Skeletal muscle tissue (tissue), 4 donors: Measurements from ENCODE around the gene GRIK1. TPM values are rescaled to one million over a fixed set of nuclear protein-coding genes. Genes with fewer than 3 reads are reported as not detected.

Experiments used
- H3K27ac ChIP-seq: one replicate; pipeline ENCODE4 v1.7.0; 2013; ENCODE audit warnings: mild to moderate bottlenecking, low read depth, low read length, inconsistent platforms
- H3K27me3 ChIP-seq, 3 donors: one replicate each; pipeline ENCODE4 v1.7.0; 2013; ENCODE audit warnings: low read length in 3 of 3; ENCODE audit not compliant: control insufficient read depth in 3 of 3, insufficient read depth in 3 of 3
- H3K36me3 ChIP-seq, 3 donors: one replicate each; pipeline ENCODE4 v1.7.0; 2013; ENCODE audit warnings: low read length in 3 of 3; ENCODE audit not compliant: control insufficient read depth in 3 of 3, insufficient read depth in 3 of 3
- H3K4me1 ChIP-seq, 3 donors: one replicate each; pipeline ENCODE4 v1.7.0; 2013; ENCODE audit warnings: low read length in 3 of 3, mild to moderate bottlenecking in 3 of 3; ENCODE audit not compliant: control insufficient read depth in 3 of 3, insufficient read depth in 3 of 3
- H3K4me3 ChIP-seq, 3 donors: one replicate each; pipeline ENCODE4 v1.7.0; 2013; ENCODE audit warnings: low read length in 3 of 3
- H3K9ac ChIP-seq, 3 donors: one replicate each; pipeline ENCODE4 v1.7.0; 2013; ENCODE audit warnings: low read length in 3 of 3, mild to moderate bottlenecking in 3 of 3, moderate library complexity in 2 of 3, low read depth in 1 of 3
- H3K9me3 ChIP-seq, 3 donors: one replicate each; pipeline ENCODE4 v1.7.0; 2013; ENCODE audit warnings: low read length in 3 of 3; ENCODE audit not compliant: control insufficient read depth in 3 of 3
- total RNA-seq: library from RNA; depleted of rRNA; stranded (reverse); fragments of >200 nt; gene quantifications from one replicate; pipeline ENCODE4 v1.2.3, GENCODE V29; 2014
- donor health status: Osteomylitis.

GRIK1 gene
- total RNA-seq, 1 donor from 2014 or later = 1.0 TPM

- H3K27me3 ChIP-seq = no peaks in the 10 kb centered on the region
- H3K4me3 ChIP-seq = no peak overlapping the region
- no peak overlapping the region for H3K27ac ChIP-seq
- no peak overlapping the region for H3K9ac ChIP-seq
- peaks cover 0 to 2% (median 0%) of the 10 kb centered on the region in 3 donors for H3K9me3 ChIP-seq
- H3K36me3 ChIP-seq = no peaks in the 10 kb centered on the region
- H3K4me1 ChIP-seq = no peaks in the 10 kb centered on the region
Observed at GRCh38 chr21:29718081-29718815, 221.5 kb downstream of the GRIK1 start.

- Histone ChIP-seq H3K4me1 (no peaks in the 10 kb centered on the region), H3K9ac (no peak overlapping the region), H3K36me3 (no peaks in the 10 kb centered on the region), H3K9me3 (peaks cover 0 to 2% (median 0%) of the 10 kb centered on the region in 3 donors), H3K27ac (no peak overlapping the region), H3K4me3 (no peak overlapping the region), H3K27me3 (no peaks in the 10 kb centered on the region)
Observed at GRCh38 chr21:29717659-29718058, 222.1 kb downstream of the GRIK1 start.

GRCh38 chr21:29716753-29717152 is 223.0 kb downstream of the GRIK1 start:
- H3K27ac ChIP-seq = no peak overlapping the region
- no peaks in the 10 kb centered on the region for H3K36me3 ChIP-seq
- no peak overlapping the region for H3K4me3 ChIP-seq
- H3K9me3 ChIP-seq = peaks cover 0 to 2% (median 0%) of the 10 kb centered on the region in 3 donors
- H3K4me1 ChIP-seq = no peaks in the 10 kb centered on the region
- no peak overlapping the region for H3K9ac ChIP-seq
- no peaks in the 10 kb centered on the region for H3K27me3 ChIP-seq

DNA sequence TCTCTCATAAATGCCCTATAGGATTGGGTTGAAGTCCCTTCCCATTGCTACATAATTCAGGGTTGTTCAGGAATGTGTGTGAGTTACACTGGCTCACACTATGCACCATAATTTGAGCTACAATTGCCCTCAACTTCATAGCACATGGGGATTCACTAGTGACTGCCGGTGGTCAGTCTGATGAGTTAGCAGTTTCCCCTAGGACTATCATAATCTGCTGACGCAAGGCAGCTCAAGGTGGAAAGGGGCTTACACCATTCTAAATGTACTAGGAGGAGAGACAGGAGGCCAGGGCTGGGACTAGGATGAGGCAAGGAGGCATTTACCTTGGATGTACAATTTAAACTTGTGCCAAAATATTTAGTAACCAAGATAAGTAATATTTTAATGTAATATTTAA is 224.7 kb downstream of the GRIK1 start:
- Histone ChIP-seq H3K36me3 (no peaks in the 10 kb centered on the region), H3K9ac (no peak overlapping the region), H3K9me3 (peaks cover 0 to 2% (median 0%) of the 10 kb centered on the region in 3 donors), H3K27ac (no peak overlapping the region), H3K4me3 (no peak overlapping the region), H3K27me3 (no peaks in the 10 kb centered on the region), H3K4me1 (no peaks in the 10 kb centered on the region)

DNA sequence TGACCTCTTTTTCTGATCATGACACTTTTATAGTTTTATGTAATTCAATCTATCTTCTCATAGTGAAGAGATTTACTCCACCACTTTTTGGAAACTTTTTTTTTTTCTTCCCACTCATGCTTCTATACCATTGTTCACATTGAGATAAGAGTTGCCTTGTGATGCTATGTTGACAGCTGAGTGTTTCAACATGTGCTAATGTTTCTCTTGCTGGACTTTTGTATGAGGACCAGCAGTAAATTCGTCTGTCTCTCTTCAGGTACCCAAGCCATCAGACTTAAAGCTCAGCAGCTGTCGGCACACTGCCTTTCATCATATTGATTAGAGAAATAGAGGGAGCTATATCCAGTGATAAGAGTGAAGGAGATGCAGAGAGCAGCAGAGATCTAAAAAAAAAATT is 227.0 kb downstream of the GRIK1 start:
- Histone ChIP-seq H3K9ac (no peak overlapping the region), H3K4me1 (no peaks in the 10 kb centered on the region), H3K9me3 (peaks cover 0 to 2% (median 0%) of the 10 kb centered on the region in 3 donors), H3K4me3 (no peak overlapping the region), H3K27ac (no peak overlapping the region), H3K36me3 (no peaks in the 10 kb centered on the region), H3K27me3 (no peaks in the 10 kb centered on the region)

DNA sequence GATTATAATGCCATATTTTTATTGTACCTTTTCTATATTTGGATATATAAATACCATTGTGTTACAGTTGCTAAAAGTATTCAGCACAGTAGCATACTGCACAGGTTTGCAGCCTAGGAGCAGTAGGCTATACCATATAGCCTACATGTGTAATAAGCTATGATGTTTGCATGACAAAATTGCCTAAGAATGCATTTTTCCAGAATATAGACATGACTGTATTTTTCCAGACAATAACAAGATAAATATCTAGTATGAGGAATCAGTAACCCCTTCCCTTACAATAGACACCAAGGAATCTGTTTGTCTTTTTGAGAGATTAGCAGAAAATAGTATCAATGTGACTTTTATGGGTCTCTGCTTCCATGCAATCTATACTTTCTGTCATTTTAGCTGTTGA is 228.6 kb downstream of the GRIK1 start:
- no peaks in the 10 kb centered on the region for H3K36me3 ChIP-seq
- no peaks in the 10 kb centered on the region for H3K9me3 ChIP-seq
- H3K27me3 ChIP-seq = no peaks in the 10 kb centered on the region
- no peak overlapping the region for H3K9ac ChIP-seq
- H3K4me1 ChIP-seq = no peaks in the 10 kb centered on the region
- no peak overlapping the region for H3K27ac ChIP-seq
- H3K4me3 ChIP-seq = no peak overlapping the region

DNA sequence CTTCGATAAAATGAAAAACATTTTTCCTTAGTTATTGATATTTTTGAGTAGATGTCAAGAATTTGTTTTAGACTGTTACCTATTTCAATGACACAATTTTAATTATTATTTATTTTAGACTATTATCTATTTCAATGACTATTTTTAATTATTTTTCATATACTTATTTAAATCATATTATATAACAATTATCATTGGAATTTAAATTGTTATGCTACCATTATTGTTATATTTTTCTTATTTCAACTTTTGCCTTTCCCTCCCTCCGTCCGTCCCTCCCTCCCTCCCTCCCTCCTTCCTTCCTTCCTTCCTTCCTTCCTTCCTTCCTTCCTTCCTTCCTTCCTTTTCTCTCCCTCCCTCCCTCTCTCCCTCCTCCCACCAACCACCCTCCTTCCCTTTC is 229.3 kb downstream of the GRIK1 start:
- Histone ChIP-seq H3K36me3 (no peaks in the 10 kb centered on the region), H3K4me1 (no peaks in the 10 kb centered on the region), H3K4me3 (no peak overlapping the region), H3K27me3 (no peaks in the 10 kb centered on the region), H3K27ac (no peak overlapping the region), H3K9me3 (no peaks in the 10 kb centered on the region), H3K9ac (no peak overlapping the region)

DNA sequence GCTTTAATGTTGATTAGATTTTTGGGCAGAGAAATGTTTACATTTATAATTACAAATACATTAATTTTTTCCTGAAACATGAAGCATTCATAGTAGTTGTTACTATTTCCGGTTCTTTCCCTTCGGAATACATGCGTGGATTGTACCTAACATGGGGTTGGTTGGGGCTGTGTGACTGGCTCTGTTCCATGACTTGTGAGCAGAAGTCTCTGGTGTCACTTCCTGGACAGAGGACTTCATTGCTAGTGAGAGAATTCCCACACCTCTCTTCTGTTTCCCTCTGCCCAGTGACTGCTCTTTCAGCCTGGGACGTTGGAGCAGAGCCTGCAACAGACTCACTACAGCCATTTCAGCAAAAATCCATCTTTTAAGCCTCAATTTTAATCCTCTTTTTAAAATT is 231.4 kb downstream of the GRIK1 start:
- H3K36me3 ChIP-seq = no peaks in the 10 kb centered on the region
- H3K9ac ChIP-seq = no peak overlapping the region
- H3K27ac ChIP-seq = no peak overlapping the region
- H3K9me3 ChIP-seq = no peaks in the 10 kb centered on the region
- H3K4me3 ChIP-seq = no peak overlapping the region
- no peaks in the 10 kb centered on the region for H3K27me3 ChIP-seq
- no peaks in the 10 kb centered on the region for H3K4me1 ChIP-seq

- Histone ChIP-seq H3K4me1 (no peaks in the 10 kb centered on the region), H3K36me3 (no peaks in the 10 kb centered on the region), H3K27ac (no peak overlapping the region), H3K4me3 (no peak overlapping the region), H3K9ac (no peak overlapping the region), H3K9me3 (no peaks in the 10 kb centered on the region), H3K27me3 (no peaks in the 10 kb centered on the region)
Observed at GRCh38 chr21:29704719-29705118, 235.1 kb downstream of the GRIK1 start.

DNA sequence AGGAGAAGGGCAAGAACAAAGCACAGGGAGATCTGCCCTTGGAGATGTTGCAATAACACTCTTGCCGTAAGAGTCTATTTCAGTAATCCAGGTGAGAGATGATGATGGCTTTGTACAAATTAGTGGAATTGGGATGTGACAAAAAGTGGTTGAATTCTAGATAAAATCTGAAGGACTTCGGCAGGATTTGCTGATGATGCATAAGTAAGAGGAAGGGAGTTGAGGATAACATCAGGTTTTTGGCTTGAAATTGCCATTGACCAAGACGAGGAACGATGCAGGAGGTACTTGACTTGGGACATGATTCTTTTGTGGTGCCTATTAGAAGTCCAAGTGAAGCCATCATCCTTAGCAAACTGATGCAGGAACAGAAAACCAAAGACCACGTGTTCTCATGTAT is 238.1 kb downstream of the GRIK1 start:
- Histone ChIP-seq H3K9me3 (no peaks in the 10 kb centered on the region), H3K4me1 (no peaks in the 10 kb centered on the region)

More for the DNA sequence above, 238.1 kb downstream of the GRIK1 start:
- no peaks in the 10 kb centered on the region for H3K36me3 ChIP-seq
- H3K27me3 ChIP-seq = no peaks in the 10 kb centered on the region
- no peak overlapping the region for H3K27ac ChIP-seq
- no peak overlapping the region for H3K4me3 ChIP-seq
- H3K9ac ChIP-seq = no peak overlapping the region
